H1 (cell line): Measurements from ENCODE around the gene NPHP4. TPM values are rescaled to one million over a fixed set of nuclear protein-coding genes. Genes with fewer than 3 reads are reported as not detected.

Experiments used
- CHD7 ChIP-seq: fragments of 300-600 bp; sonication (generic); IDR thresholded peaks from 2 replicates; pipeline ENCODE4 v1.7.1; 2012; ENCODE audit warnings: low read length, moderate library complexity, mild to moderate bottlenecking, inconsistent platforms; ENCODE audit not compliant: insufficient replicate concordance
- CREB1 ChIP-seq: IDR thresholded peaks from 2 replicates; pipeline ENCODE4 v1.6.1; 2012; ENCODE audit warnings: inconsistent platforms
- EP300 ChIP-seq, 2 experiments: IDR thresholded peaks; 1 replicate in 1 of 2; 2 replicates in 1 of 2; pipeline ENCODE4 v1.6.1; 2011 to 2012; ENCODE audit warnings: low read depth in 2 of 2, low read length in 2 of 2, mild to moderate bottlenecking in 2 of 2, borderline replicate concordance in 1 of 2, inconsistent platforms in 1 of 2, moderate library complexity in 1 of 2
- EZH2 ChIP-seq: fragments of 200-600 bp; sonication (generic); IDR thresholded peaks from 2 replicates; pipeline ENCODE4 v1.7.1; 2012; ENCODE audit warnings: low read depth, mild to moderate bottlenecking, moderate library complexity, low read length, inconsistent platforms; ENCODE audit not compliant: severe bottlenecking
- KDM1A ChIP-seq: fragments of 200-600, 300-600 bp; sonication (generic); IDR thresholded peaks from 2 replicates; pipeline ENCODE4 v1.7.1; 2016; ENCODE audit warnings: mild to moderate bottlenecking, low read length, borderline replicate concordance
- KDM4A ChIP-seq: IDR thresholded peaks from one replicate; pipeline ENCODE4 v1.7.1; 2012; ENCODE audit warnings: low read depth, mild to moderate bottlenecking, moderate library complexity, low read length, inconsistent platforms; ENCODE audit not compliant: severe bottlenecking
- KDM5A ChIP-seq: fragments of 200-600 bp; IDR thresholded peaks from 2 replicates; pipeline ENCODE4 v1.7.1; 2012; ENCODE audit warnings: mild to moderate bottlenecking, low read length, inconsistent platforms, mixed read lengths
- USF2 ChIP-seq: IDR thresholded peaks from 2 replicates; pipeline ENCODE4 v1.6.1; 2011; ENCODE audit warnings: low read length, improper control_type of control experiment
- YY1 ChIP-seq: IDR thresholded peaks from 2 replicates; pipeline ENCODE4 v1.6.1; 2011; ENCODE audit warnings: low read depth, mild to moderate bottlenecking, low read length
- polyA plus RNA-seq, 7 experiments: library from polyadenylated mRNA; depleted of rRNA in 3 of 7; stranded (reverse) in 5 of 7; unstranded in 2 of 7; fragments of >200 nt in 5 of 7; fragments of 200-250 nt in 2 of 7; gene quantifications; 1 replicate in 5 of 7; 2 replicates in 1 of 7; 4 replicates in 1 of 7; pipeline versions ENCODE4 v1.2.1 to v1.2.3, GENCODE V29; 2011 to 2013; ENCODE audit warnings: missing spikeins in 2 of 7, mixed read lengths in 2 of 7
- total RNA-seq: library from RNA; stranded (reverse); fragmentation: NEBNext Ultra II Directional; extraction: Animal tissue kit (Norgen Biotek cat#: 25700); gene quantifications from 2 replicates; pipeline ENCODE4 v1.2.1, GENCODE V29; 2021

Gene NPHP4
- total and polyA plus RNA-seq, 2 of the 8 experiments (the other 6 are each of a cell fraction or from before 2014, with no cell fraction given), result 5.8 to 14.0 TPM

- TF ChIP-seq CHD7 (no peak), KDM4A (no peak), USF2 (no peak), KDM1A (no peak), CREB1 (no peak), KDM5A (no peak), EP300 (IDR thresholded peaks at IDR 0.05; ENCODE audit: borderline replicate concordance in 1 of 2, low read depth in 2 of 2, low read length in 2 of 2) (no peak), EZH2 (no peak), YY1 (no peak)
Observed at GRCh38 chr1:6033986-6034749, 41.9 kb upstream of the NPHP4 start (continued).
